Thoracic aorta (tissue), 2 donors: ENCODE data around the gene ZNF385B. TPM values are rescaled to one million over a fixed set of nuclear protein-coding genes. Genes with fewer than 3 reads are reported as not detected.

Source experiments
- ATAC-seq: fragments of 150-250 bp; one replicate; pipeline ENCODE4 v1.8.0; 2017; ENCODE audit warnings: low read depth; ENCODE audit not compliant: insufficient number of reproducible peaks, low FRiP score
- DNase-seq: peaks from one replicate; pipeline ENCODE4 v3.0.0-alpha.2; 2020; ENCODE audit warnings: low spot score
- H3K27ac ChIP-seq, 2 donors: fragments of 200-600 bp; sonication (generic); 1 replicate in 1 of 2; 2 replicates in 1 of 2; pipeline ENCODE4 v1.5.1; 2016; ENCODE audit warnings: mild to moderate bottlenecking in 2 of 2, moderate library complexity in 2 of 2
- H3K27me3 ChIP-seq: fragments of 200-600 bp; sonication (generic); replicated peaks from 2 replicates; pipeline ENCODE4 v1.6.0; 2016; ENCODE audit warnings: mild to moderate bottlenecking; ENCODE audit not compliant: insufficient read depth
- H3K36me3 ChIP-seq: fragments of 200-600 bp; sonication (generic); one replicate; pipeline ENCODE4 v1.5.1; 2016
- H3K4me1 ChIP-seq, 2 donors: fragments of 200-600 bp; sonication (generic); 1 replicate in 1 of 2; 2 replicates in 1 of 2; pipeline versions ENCODE4 v1.5.1 to v1.6.0; 2016; ENCODE audit warnings: low read depth in 2 of 2, mild to moderate bottlenecking in 1 of 2; ENCODE audit not compliant: control insufficient read depth in 1 of 2
- H3K4me3 ChIP-seq: fragments of 200-600 bp; sonication (generic); 2 replicates; pipeline ENCODE4 v1.5.1; 2016; ENCODE audit warnings: mild to moderate bottlenecking
- H3K9me3 ChIP-seq: fragments of 200-600 bp; sonication (generic); 2 replicates; pipeline ENCODE4 v1.5.1; 2016
- CTCF ChIP-seq: fragments of 200-600 bp; sonication (generic); IDR thresholded peaks from one replicate; pipeline ENCODE4 v1.5.1; 2019; ENCODE audit warnings: antibody characterized with exemption
- total RNA-seq, 2 donors: library from RNA; depleted of rRNA; stranded (reverse); fragments of >200 nt; gene quantifications; one replicate each; pipeline versions ENCODE4 v1.1.0 to v1.2.3, GENCODE V29; 2016

The ZNF385B gene
- total RNA-seq, 2 donors from 2014 or later: 0.41 to 1.9 TPM

- no peaks in the 10 kb centered on the region for H3K36me3 ChIP-seq
- H3K27me3 ChIP-seq: no peaks in the 10 kb centered on the region
- H3K27ac ChIP-seq: no peak overlapping the region
- ATAC-seq: no peak
- H3K4me3 ChIP-seq: no peak overlapping the region
- H3K9me3 ChIP-seq: no peaks in the 10 kb centered on the region
- TF ChIP-seq CTCF: no peak
- DNase-seq: no peak
- H3K4me1 ChIP-seq: no peaks in the 10 kb centered on the region
Measured at GRCh38 chr2:179558010-179558934, 303.1 kb downstream of the ZNF385B start.

- Histone ChIP-seq H3K36me3 (no peaks in the 10 kb centered on the region), H3K4me1 (no peaks in the 10 kb centered on the region), H3K27ac (no peak overlapping the region), H3K27me3 (no peaks in the 10 kb centered on the region), H3K9me3 (no peaks in the 10 kb centered on the region), H3K4me3 (no peak overlapping the region)
- no peak for DNase-seq
- TF ChIP-seq CTCF: no peak
- ATAC-seq: no peak
Measured at GRCh38 chr2:179556425-179556824, 305.0 kb downstream of the ZNF385B start.

GRCh38 chr2:179555691-179556283 is 305.6 kb downstream of the ZNF385B start:
- no peaks in the 10 kb centered on the region for H3K36me3 ChIP-seq
- no peaks in the 10 kb centered on the region for H3K9me3 ChIP-seq
- no peak overlapping the region for H3K4me3 ChIP-seq
- no peaks in the 10 kb centered on the region for H3K4me1 ChIP-seq
- no peak for TF ChIP-seq CTCF
- H3K27ac ChIP-seq: no peak overlapping the region
- H3K27me3 ChIP-seq: no peaks in the 10 kb centered on the region
- ATAC-seq (no peak), DNase-seq (no peak)

- H3K9me3 ChIP-seq: no peaks in the 10 kb centered on the region
- no peak for DNase-seq
- no peaks in the 10 kb centered on the region for H3K36me3 ChIP-seq
- no peaks in the 10 kb centered on the region for H3K4me1 ChIP-seq
- H3K27me3 ChIP-seq: no peaks in the 10 kb centered on the region
- H3K27ac ChIP-seq: no peak overlapping the region
- ATAC-seq: no peak
- no peak for TF ChIP-seq CTCF
- H3K4me3 ChIP-seq: no peak overlapping the region
Measured at GRCh38 chr2:179554639-179555386, 306.6 kb downstream of the ZNF385B start.

GRCh38 chr2:179553382-179553781 is 308.0 kb downstream of the ZNF385B start:
- no peaks in the 10 kb centered on the region for H3K9me3 ChIP-seq
- H3K27ac ChIP-seq: no peak overlapping the region
- ATAC-seq (no peak), DNase-seq (no peak)
- H3K27me3 ChIP-seq: no peaks in the 10 kb centered on the region
- H3K4me1 ChIP-seq: no peaks in the 10 kb centered on the region
- H3K4me3 ChIP-seq: no peak overlapping the region
- TF ChIP-seq CTCF: no peak
- no peaks in the 10 kb centered on the region for H3K36me3 ChIP-seq
